Non-pigmented ciliary epithelial cell (primary cell): ENCODE results near the gene PLCB1.
"Not testable (repeated sequence)": the region's sequence is repeated elsewhere in the genome, so short reads cannot be mapped to it uniquely, and the experiment has no call there.

Experiments
- DNase-seq: peaks from one replicate; pipeline ENCODE4 v3.0.0-alpha.2; 2010; ENCODE audit warnings: low read depth

PLCB1 gene

GRCh38 chr20:8547035-8547650 lies 415.1 kb downstream of the PLCB1 start:
- no peak for DNase-seq

GRCh38 chr20:8547968-8548588 lies 416.0 kb downstream of the PLCB1 start:
- DNase-seq, result no peak

- no peak for DNase-seq
Measured at GRCh38 chr20:8549192-8549591, 417.1 kb downstream of the PLCB1 start.

GRCh38 chr20:8557711-8558110 lies 425.6 kb downstream of the PLCB1 start:
- DNase-seq, result peak; percentile 8

- no peak for DNase-seq
Measured at GRCh38 chr20:8562356-8562755, 430.3 kb downstream of the PLCB1 start.

- DNase-seq, result no peak
Measured at GRCh38 chr20:8568075-8568474, 436.0 kb downstream of the PLCB1 start.

GRCh38 chr20:8569766-8570165 lies 437.7 kb downstream of the PLCB1 start:
- DNase-seq, result no peak

- DNase-seq, result no peak
Measured at GRCh38 chr20:8571611-8572010, 439.5 kb downstream of the PLCB1 start.

GRCh38 chr20:8573686-8574085 lies 441.6 kb downstream of the PLCB1 start:
- no peak for DNase-seq

GRCh38 chr20:8575114-8575513 lies 443.0 kb downstream of the PLCB1 start:
- no peak for DNase-seq

- DNase-seq, result no peak
Measured at GRCh38 chr20:8578161-8578865, 446.2 kb downstream of the PLCB1 start.

GRCh38 chr20:8579035-8579434 lies 447.0 kb downstream of the PLCB1 start:
- no peak for DNase-seq

GRCh38 chr20:8581446-8582183 lies 449.5 kb downstream of the PLCB1 start:
- no peak for DNase-seq

GRCh38 chr20:8583012-8583565 lies 451.0 kb downstream of the PLCB1 start:
- DNase-seq, result no peak

- DNase-seq, result no peak
Measured at GRCh38 chr20:8583566-8584043, 451.5 kb downstream of the PLCB1 start.

GRCh38 chr20:8587251-8587650 lies 455.2 kb downstream of the PLCB1 start:
- no peak for DNase-seq

- DNase-seq, result no peak
Measured at GRCh38 chr20:8587810-8588209, 455.7 kb downstream of the PLCB1 start.

GRCh38 chr20:8589956-8590355 lies 457.9 kb downstream of the PLCB1 start:
- no peak for DNase-seq

- not testable (repeated sequence) for DNase-seq
Measured at GRCh38 chr20:8600910-8601541, 469.0 kb downstream of the PLCB1 start.

GRCh38 chr20:8601542-8601912 lies 469.5 kb downstream of the PLCB1 start:
- DNase-seq, result no peak

- DNase-seq, result no peak
Measured at GRCh38 chr20:8602389-8603116, 470.5 kb downstream of the PLCB1 start.
